Tibial nerve (tissue), 4 donors: ENCODE results near the gene TRAPPC5. TPM values are rescaled to one million over a fixed set of nuclear protein-coding genes. Genes with fewer than 3 reads are reported as not detected.

ENCODE experiments used
- DNase-seq, 2 donors: peaks; one replicate each; pipeline ENCODE4 v3.0.0-alpha.2; 2019; ENCODE audit warnings: low spot score in 2 of 2
- H3K27ac ChIP-seq, 4 donors: fragments of 200-600 bp; sonication (generic) in 3 of 4; one replicate each; pipeline ENCODE4 v1.5.1; 2017 to 2019; ENCODE audit warnings: mild to moderate bottlenecking in 1 of 4
- H3K27me3 ChIP-seq, 2 donors: fragments of 200-600 bp; sonication (generic) in 1 of 2; one replicate each; pipeline versions ENCODE4 v1.5.1 to v1.6.0; 2017 to 2019
- H3K36me3 ChIP-seq, 3 donors: fragments of 200-600 bp; sonication (generic); one replicate each; pipeline ENCODE4 v1.5.1; 2018 to 2019
- H3K4me1 ChIP-seq, 4 donors: fragments of 200-600 bp; sonication (generic) in 3 of 4; one replicate each; pipeline ENCODE4 v1.5.1; 2017 to 2019
- H3K4me3 ChIP-seq, 4 donors: fragments of 200-600 bp; sonication (generic) in 3 of 4; one replicate each; pipeline ENCODE4 v1.5.1; 2017 to 2019; ENCODE audit warnings: mild to moderate bottlenecking in 1 of 4, moderate library complexity in 1 of 4
- H3K9me3 ChIP-seq, 4 donors: fragments of 200-600 bp; sonication (generic) in 3 of 4; one replicate each; pipeline ENCODE4 v1.5.1; 2017 to 2019
- EP300 ChIP-seq, 2 donors: sonication (generic); formaldehyde crosslinking; IDR thresholded peaks; one replicate each; pipeline ENCODE4 v1.6.1; 2017; ENCODE audit warnings: antibody characterized with exemption in 2 of 2, mild to moderate bottlenecking in 1 of 2
- POLR2A ChIP-seq, 2 donors: fragments of 450-650 bp; IDR thresholded peaks; one replicate each; pipeline ENCODE4 v1.6.1; 2017; ENCODE audit warnings: antibody characterized with exemption in 2 of 2, mild to moderate bottlenecking in 2 of 2, moderate library complexity in 2 of 2
- WGBS, 2 donors: methylation state at CpG; one replicate each; pipeline ENCODE4 v1.1.5; 2018; 5-methylcytosine and 5-hydroxymethylcytosine counted together
- total RNA-seq, 4 donors: library from RNA; depleted of rRNA; stranded (reverse); fragments of >200 nt; gene quantifications; one replicate each; pipeline ENCODE4 v1.1.0, GENCODE V29; 2016
- TF ChIP-seq, protein P1 (sequence below), 5 experiments: fragments of 200-600 bp in 3 of 5; fragments of 450-650 bp in 2 of 5; sonication (generic) in 3 of 5; IDR thresholded peaks; one replicate each; pipeline ENCODE4 v1.5.1; 2016 to 2019; ENCODE audit warnings: antibody characterized with exemption in 5 of 5, mild to moderate bottlenecking in 3 of 5, moderate library complexity in 2 of 5

TRAPPC5 gene
- total RNA-seq, 4 donors from 2014 or later, result 26.9 to 47.5 (median 37.0) TPM

DNA sequence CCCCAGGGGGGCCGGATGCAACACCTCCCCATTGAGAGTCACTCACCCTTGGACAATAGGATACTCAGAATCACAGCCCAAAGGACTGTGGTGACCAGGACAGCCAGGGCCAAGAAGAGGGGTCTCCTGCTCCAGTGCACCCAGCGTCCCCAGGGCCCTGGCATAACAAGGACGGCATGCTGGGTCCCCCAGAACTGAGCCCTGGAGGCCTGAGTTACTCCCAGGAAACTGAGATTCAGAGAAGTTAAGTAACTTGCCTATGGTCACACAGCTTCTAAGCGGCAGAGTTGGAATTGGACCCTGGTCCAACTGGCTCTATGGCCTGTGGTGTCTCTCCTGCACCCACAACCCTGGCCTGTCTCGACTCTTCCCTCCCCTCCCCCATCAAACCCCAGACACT, 51.0 kb downstream of the TRAPPC5 start:
- H3K4me1 ChIP-seq, result no peaks in the 10 kb centered on the region
- no peaks in the 10 kb centered on the region for H3K9me3 ChIP-seq
- no peaks in the 10 kb centered on the region for H3K36me3 ChIP-seq
- DNase-seq, result no peak
- peaks cover 0 to 43% of the 10 kb centered on the region in 2 donors for H3K27me3 ChIP-seq
- TF ChIP-seq, protein P1, sequence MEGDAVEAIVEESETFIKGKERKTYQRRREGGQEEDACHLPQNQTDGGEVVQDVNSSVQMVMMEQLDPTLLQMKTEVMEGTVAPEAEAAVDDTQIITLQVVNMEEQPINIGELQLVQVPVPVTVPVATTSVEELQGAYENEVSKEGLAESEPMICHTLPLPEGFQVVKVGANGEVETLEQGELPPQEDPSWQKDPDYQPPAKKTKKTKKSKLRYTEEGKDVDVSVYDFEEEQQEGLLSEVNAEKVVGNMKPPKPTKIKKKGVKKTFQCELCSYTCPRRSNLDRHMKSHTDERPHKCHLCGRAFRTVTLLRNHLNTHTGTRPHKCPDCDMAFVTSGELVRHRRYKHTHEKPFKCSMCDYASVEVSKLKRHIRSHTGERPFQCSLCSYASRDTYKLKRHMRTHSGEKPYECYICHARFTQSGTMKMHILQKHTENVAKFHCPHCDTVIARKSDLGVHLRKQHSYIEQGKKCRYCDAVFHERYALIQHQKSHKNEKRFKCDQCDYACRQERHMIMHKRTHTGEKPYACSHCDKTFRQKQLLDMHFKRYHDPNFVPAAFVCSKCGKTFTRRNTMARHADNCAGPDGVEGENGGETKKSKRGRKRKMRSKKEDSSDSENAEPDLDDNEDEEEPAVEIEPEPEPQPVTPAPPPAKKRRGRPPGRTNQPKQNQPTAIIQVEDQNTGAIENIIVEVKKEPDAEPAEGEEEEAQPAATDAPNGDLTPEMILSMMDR (IDR thresholded peaks at IDR 0.05), result no peak
- TF ChIP-seq EP300 (IDR thresholded peaks at IDR 0.05) (no peak), POLR2A (IDR thresholded peaks at IDR 0.05) (no peak)
- no peak overlapping the region for H3K27ac ChIP-seq
- no peak overlapping the region for H3K4me3 ChIP-seq
- 57 to 74% methylated on average over 5 of the region's 5 CpGs for WGBS, 2 donors

DNA sequence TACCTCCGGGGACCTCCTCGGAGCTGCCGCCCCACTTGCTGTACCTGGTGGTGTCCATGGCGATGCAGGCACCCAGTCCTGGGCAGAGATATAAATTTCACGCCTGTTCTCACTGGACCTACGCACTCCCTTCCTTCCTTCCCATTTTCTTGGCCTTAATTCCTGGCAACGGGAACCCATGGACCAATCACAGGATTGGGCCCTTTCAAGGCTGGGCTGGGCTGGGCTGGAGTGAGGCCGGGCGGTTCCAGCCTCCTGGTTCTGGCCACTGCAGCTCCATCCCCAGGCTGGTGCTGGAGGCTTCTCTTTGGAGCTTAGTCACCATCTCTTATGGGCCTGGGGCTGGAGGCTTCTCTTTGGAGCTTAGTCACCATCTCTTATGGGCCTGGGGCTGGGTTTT, 51.4 kb downstream of the TRAPPC5 start, which contains the start of gene CLEC4G:
TSS of gene CLEC4G (minus strand) at position 66 of the 400 bp plus-strand sequence. CDS start at position 58, 8 bp downstream.
- DNase-seq, result no peak
- H3K36me3 ChIP-seq, result no peaks in the 10 kb centered on the region
- no peak within 1 kb of the TSS for H3K4me3 ChIP-seq
- no peak for TF ChIP-seq POLR2A (IDR thresholded peaks at IDR 0.05)
- H3K9me3 ChIP-seq, result no peaks in the 10 kb centered on the region
- WGBS, 2 donors, result 40 to 62% methylated on average over 9 of the region's 9 CpGs
- no peak within 1 kb of the TSS for H3K27ac ChIP-seq
- H3K27me3 ChIP-seq, result peaks cover 0 to 43% of the 10 kb centered on the region in 2 donors
- H3K4me1 ChIP-seq, result no peaks in the 10 kb centered on the region

DNA sequence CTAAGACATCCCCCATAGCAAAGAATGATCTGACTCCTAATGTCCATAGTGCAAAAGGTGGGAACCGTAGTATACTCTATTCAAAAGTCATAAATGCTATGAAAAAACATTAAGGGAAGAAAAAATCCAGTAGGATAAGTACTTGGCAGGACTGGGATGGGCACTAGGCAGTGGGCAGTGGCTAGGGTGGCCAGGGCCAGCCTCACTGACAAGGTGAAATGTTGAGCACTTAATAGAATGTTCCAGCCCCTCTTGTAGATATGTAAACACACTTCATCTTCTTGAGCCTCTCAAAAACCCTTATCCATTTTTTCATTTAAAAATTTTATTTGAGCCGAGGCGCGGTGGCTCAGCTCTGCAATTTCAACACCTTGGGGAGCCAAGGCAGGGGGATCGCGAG, 52.7 kb downstream of the TRAPPC5 start:
- no peak for DNase-seq
- Histone ChIP-seq H3K27ac (no peak overlapping the region), H3K9me3 (no peaks in the 10 kb centered on the region), H3K4me3 (no peak overlapping the region), H3K4me1 (no peaks in the 10 kb centered on the region), H3K27me3 (peaks cover 0 to 34% of the 10 kb centered on the region in 2 donors), H3K36me3 (no peaks in the 10 kb centered on the region)
- no peak for TF ChIP-seq EP300 (IDR thresholded peaks at IDR 0.05)
- no peak for TF ChIP-seq POLR2A (IDR thresholded peaks at IDR 0.05)
- TF ChIP-seq, protein P1 (IDR thresholded peaks at IDR 0.05), result no peak
- WGBS, 2 donors, result 67 to 75% methylated on average over 6 of the region's 6 CpGs

DNA sequence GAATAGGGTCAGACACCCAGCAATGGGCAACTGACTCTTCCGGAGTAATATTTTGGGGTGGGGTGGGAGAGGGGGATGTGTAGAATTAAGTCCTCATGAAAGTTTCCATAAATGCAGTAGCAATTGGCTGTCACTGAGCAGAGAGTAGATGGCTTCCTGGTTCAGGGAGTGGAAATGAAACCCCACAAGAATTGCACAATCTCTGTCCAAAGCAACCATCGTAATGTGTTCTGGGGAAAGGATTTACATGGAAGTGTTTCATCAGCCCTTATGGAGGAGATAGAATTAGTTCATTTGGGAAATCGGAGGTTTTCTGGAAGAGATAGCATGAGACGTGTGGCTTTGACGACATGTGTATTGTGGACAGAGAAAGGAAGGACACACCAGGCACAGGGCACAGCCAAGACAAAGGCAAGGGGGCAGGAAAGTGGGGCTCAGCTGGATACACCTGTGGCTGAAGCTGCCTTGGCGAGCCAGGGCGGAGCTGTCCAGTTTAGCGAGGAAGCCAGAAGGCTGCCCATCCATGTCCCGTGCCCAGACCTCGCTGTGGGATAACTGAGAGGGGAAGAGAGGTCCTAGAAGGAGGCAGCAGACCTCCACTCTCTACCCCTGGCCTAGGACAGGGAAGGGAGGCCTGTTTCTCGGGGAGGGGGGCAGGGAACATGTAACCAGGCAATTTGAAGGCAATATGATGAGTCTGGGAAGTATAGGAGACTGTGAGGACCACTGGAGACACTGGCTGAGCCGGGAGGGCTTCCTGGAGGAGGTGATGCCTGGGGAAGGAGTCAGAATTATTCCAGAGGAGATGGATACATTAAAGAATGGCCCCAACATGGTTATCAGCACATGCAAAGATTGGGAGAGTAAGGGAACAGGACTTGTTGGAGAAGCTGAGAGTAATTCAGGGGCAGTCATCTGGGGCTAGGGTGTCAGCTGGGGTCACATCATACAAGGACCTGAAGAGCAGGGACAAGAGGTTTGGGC, 53.9 kb downstream of the TRAPPC5 start:
- Histone ChIP-seq H3K36me3 (no peaks in the 10 kb centered on the region), H3K4me3 (no peak overlapping the region), H3K27ac (peak overlapping the region in 1 of 4 donors; percentile 19), H3K9me3 (no peaks in the 10 kb centered on the region), H3K4me1 (no peaks in the 10 kb centered on the region), H3K27me3 (peaks cover 0 to 23% of the 10 kb centered on the region in 2 donors)
- DNase-seq, result peak in 1 of 2 donors; percentile 21
- 54 to 55% methylated on average over 12 of the region's 12 CpGs for WGBS, 2 donors
- TF ChIP-seq, protein P1 (IDR thresholded peaks at IDR 0.05), result no peak
- TF ChIP-seq POLR2A (IDR thresholded peaks at IDR 0.05) (no peak), EP300 (IDR thresholded peaks at IDR 0.05) (peak in 1 of 2 donors; percentile 54)

DNA sequence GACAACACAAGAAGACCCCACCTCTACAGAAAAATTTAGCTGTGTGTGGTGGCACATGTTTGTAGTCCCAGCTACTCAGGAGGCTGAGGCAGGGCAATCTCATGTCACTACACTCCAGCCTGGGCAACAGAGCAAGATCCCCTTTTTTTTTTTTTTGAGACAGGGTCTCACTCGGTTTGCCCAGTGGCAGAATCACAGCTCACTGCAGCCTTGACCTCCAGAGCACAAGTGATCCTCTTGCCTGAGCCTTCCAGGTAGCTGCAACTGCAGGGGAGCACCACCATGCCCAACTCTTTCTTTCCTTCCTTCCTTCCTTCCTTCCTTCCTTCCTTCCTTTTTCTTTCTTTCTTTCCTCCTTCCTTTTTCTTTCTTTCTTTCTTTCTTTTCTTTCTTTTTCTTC, 55.5 kb downstream of the TRAPPC5 start:
- DNase-seq, result no peak
- peaks cover 0 to 7% of the 10 kb centered on the region in 2 donors for H3K27me3 ChIP-seq
- 54 to 70% methylated on average over 1 of the region's 1 CpG for WGBS, 2 donors

DNA sequence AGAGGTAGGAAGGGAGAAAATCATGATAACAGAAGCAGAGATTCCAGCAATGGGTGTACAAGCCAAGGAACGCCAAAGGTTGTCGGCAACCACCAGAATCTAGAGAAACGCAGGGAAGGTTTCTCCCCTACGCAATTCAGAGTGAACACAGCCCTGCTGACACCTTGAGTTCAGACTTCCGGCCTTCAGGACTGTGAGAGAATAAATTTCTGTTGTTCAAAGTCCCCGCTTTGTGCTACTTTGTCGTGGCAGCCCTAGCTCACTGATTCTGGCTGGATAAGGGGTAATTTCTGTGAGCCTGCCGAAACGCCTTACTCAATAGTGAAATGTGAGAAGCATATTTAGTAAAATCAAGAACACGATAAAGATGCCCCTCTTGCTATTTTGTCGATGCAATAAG, 56.6 kb downstream of the TRAPPC5 start:
- Histone ChIP-seq H3K4me1 (no peaks in the 10 kb centered on the region), H3K36me3 (no peaks in the 10 kb centered on the region), H3K27ac (no peak overlapping the region), H3K4me3 (no peak overlapping the region), H3K9me3 (no peaks in the 10 kb centered on the region), H3K27me3 (no peaks in the 10 kb centered on the region)
- TF ChIP-seq, protein P1 (IDR thresholded peaks at IDR 0.05), result no peak
- TF ChIP-seq EP300 (IDR thresholded peaks at IDR 0.05) (no peak), POLR2A (IDR thresholded peaks at IDR 0.05) (no peak)
- no peak for DNase-seq
- 78 to 84% methylated on average over 11 of the region's 11 CpGs for WGBS, 2 donors

More for the DNA sequence above, 55.5 kb downstream of the TRAPPC5 start:
- TF ChIP-seq POLR2A (IDR thresholded peaks at IDR 0.05), result no peak
- no peak overlapping the region for H3K4me3 ChIP-seq
- no peaks in the 10 kb centered on the region for H3K9me3 ChIP-seq
- H3K27ac ChIP-seq, result no peak overlapping the region
- no peaks in the 10 kb centered on the region for H3K36me3 ChIP-seq
- no peaks in the 10 kb centered on the region for H3K4me1 ChIP-seq
